Activated gamma-delta T cell treated with Interleukin-2 at 50 U/mL for 16 hours (primary cell): Measurements from ENCODE around the gene ATF5.

Source experiments
- DNase-seq: peaks from one replicate; pipeline ENCODE4 v3.0.0-alpha.2; 2020

ATF5 gene

DNA sequence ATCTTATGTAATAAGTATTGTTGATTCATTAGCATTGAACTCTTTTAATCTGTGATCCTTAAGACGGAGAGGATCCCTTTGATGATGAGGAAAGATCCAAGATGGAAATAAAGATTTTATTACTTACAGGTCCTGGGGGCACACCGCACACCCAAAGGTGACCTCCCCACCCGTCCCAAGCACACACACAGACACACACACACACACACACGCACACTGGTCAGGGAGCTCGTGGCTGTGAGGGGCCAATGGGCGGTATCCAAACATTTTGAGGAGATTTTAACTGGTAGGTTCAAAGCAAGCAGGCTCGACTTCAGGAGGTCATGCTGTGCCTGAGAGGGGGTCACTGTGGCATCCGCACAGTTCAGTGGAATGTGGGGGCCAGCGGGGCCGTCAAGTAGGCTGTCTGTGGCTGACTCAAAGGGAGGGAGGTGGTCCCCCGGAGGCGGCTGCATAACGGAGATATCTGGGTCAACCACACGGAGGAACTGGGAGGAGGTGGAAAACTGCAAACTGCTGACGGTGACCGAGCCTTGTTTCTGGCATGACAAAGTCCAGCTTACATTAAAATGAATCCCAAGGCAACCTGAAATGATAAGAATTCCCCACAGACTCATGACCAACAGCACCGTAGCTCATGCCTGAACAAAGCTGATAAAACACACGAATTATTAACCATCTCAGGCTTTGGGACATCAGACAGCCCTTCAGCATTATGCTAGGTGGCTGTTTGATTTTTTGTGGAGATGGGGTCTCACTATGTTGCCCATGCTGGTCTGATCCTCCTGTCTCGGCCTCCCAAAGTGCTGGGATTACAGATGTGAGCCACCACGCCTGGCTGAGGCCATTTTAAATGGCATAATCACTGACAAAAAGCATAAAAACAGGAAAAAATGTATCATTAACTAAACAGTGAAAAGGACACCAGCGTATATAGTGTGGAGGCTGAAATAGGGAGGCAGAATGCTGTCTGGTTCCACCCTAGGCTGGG lies 52.9 kb downstream of the ATF5 start:
- no peak for DNase-seq
